Measurements from ENCODE around the gene SH3TC1. TPM values are rescaled to one million over a fixed set of nuclear protein-coding genes. Genes with fewer than 3 reads are reported as not detected.

Gene SH3TC1
- total and polyA plus RNA-seq, 2 of the 13 experiments (the other 11 are each of a cell fraction or from before 2014, with no cell fraction given): 14.9 to 21.8 TPM

- TF ChIP-seq ZNF503 (CRISPR knock-in tag; IDR thresholded peaks at IDR 0.05) (no peak), RAD51 (IDR thresholded peaks at IDR 0.05; ENCODE audit: borderline replicate concordance) (no peak), RARA (CRISPR knock-in tag; IDR thresholded peaks at IDR 0.05) (no peak), ETS1 (CRISPR knock-in tag; IDR thresholded peaks at IDR 0.05) (0 out of 2 replicates have a peak, but pooled peaks have one; percentile 47), RBFOX2 (IDR thresholded peaks at IDR 0.05; ENCODE audit: low read depth, low read length) (peak; percentile 77; the same call in 1 of the 2 replicates), CERS6 (CRISPR knock-in tag; IDR thresholded peaks at IDR 0.05) (0 out of 2 replicates have a peak, but pooled peaks have one; percentile 19), ZZZ3 (CRISPR knock-in tag; IDR thresholded peaks at IDR 0.05; ENCODE audit: borderline replicate concordance) (no peak), KDM1A (CRISPR knock-in tag; IDR thresholded peaks at IDR 0.05) (no peak), ZNF18 (CRISPR knock-in tag; IDR thresholded peaks at IDR 0.05; ENCODE audit: insufficient replicate concordance) (peak; percentile 20), DMAP1 (CRISPR knock-in tag; IDR thresholded peaks at IDR 0.05) (no peak), HNRNPLL (IDR thresholded peaks at IDR 0.05; ENCODE audit: low read depth, low read length, poor library complexity, severe bottlenecking) (peak; percentile 43), GLI4 (CRISPR knock-in tag; IDR thresholded peaks at IDR 0.05; ENCODE audit: borderline replicate concordance) (no peak), IRX3 (CRISPR knock-in tag; IDR thresholded peaks at IDR 0.05; ENCODE audit: borderline replicate concordance, low read depth) (no peak), ZNF691 (CRISPR knock-in tag; IDR thresholded peaks at IDR 0.05; ENCODE audit: borderline replicate concordance, low read depth) (no peak), ZNF792 (CRISPR knock-in tag; IDR thresholded peaks at IDR 0.05) (no peak), HMGXB4 (CRISPR knock-in tag; IDR thresholded peaks at IDR 0.05; ENCODE audit: borderline replicate concordance in 1 of 2, low read depth in 1 of 2) (peak in 1 of 2 experiments; percentile 13; a peak in 1 of 4 replicates), SCMH1 (CRISPR knock-in tag; IDR thresholded peaks at IDR 0.05; ENCODE audit: borderline replicate concordance) (no peak), NFIB (CRISPR knock-in tag; IDR thresholded peaks at IDR 0.05; ENCODE audit: borderline replicate concordance) (no peak), BORCS8-MEF2B (CRISPR knock-in tag; IDR thresholded peaks at IDR 0.05) (peak; percentile 18; the same call in 1 of the 2 replicates)
These were observed 658 bp downstream of the SH3TC1 start (continued) for GRCh38 chr4:8199594-8200301.

Measured in HepG2 (cell line).